Neural cell (in vitro differentiated cells): ENCODE results near the gene SLC10A7.

Experiments used
- EP300 ChIP-seq: fragments of 450-650 bp; conservative IDR thresholded peaks from 2 replicates; pipeline ENCODE4 v1.6.1; 2014; ENCODE audit warnings: antibody characterized with exemption, mild to moderate bottlenecking, moderate library complexity; ENCODE audit not compliant: poor library complexity, severe bottlenecking
- EZH2 ChIP-seq: fragments of 200-600, 300-800 bp; shearing (Covaris generic), sonication (generic); IDR thresholded peaks from 2 replicates; pipeline ENCODE4 v1.6.1; 2014; ENCODE audit warnings: antibody characterized with exemption, low read length, borderline replicate concordance, mild to moderate bottlenecking; ENCODE audit not compliant: insufficient read depth, poor library complexity, severe bottlenecking
- POLR2AphosphoS5 ChIP-seq: IDR thresholded peaks from 2 replicates; pipeline ENCODE4 v1.6.1; 2012
- RAD21 ChIP-seq: fragments of 450-650 bp; conservative IDR thresholded peaks from 2 replicates; pipeline ENCODE4 v1.6.1; 2014; ENCODE audit warnings: antibody characterized with exemption, mild to moderate bottlenecking, moderate library complexity
- SMC3 ChIP-seq: fragments of 450-650 bp; conservative IDR thresholded peaks from 2 replicates; pipeline ENCODE4 v1.6.1; 2014; ENCODE audit warnings: antibody characterized with exemption, mild to moderate bottlenecking, moderate library complexity; ENCODE audit not compliant: poor library complexity
- TAF1 ChIP-seq: IDR thresholded peaks from 2 replicates; pipeline ENCODE4 v1.6.1; 2012; ENCODE audit warnings: low read depth
- TF ChIP-seq, protein P1 (sequence below): fragments of 450-650 bp; IDR thresholded peaks from 2 replicates; pipeline ENCODE4 v1.5.1; 2014; ENCODE audit warnings: antibody characterized with exemption, mild to moderate bottlenecking, moderate library complexity; ENCODE audit not compliant: poor library complexity, severe bottlenecking
- TF ChIP-seq, protein P2 (sequence below): IDR thresholded peaks from 2 replicates; pipeline ENCODE4 v1.6.1; 2012; ENCODE audit warnings: borderline replicate concordance

DNA sequence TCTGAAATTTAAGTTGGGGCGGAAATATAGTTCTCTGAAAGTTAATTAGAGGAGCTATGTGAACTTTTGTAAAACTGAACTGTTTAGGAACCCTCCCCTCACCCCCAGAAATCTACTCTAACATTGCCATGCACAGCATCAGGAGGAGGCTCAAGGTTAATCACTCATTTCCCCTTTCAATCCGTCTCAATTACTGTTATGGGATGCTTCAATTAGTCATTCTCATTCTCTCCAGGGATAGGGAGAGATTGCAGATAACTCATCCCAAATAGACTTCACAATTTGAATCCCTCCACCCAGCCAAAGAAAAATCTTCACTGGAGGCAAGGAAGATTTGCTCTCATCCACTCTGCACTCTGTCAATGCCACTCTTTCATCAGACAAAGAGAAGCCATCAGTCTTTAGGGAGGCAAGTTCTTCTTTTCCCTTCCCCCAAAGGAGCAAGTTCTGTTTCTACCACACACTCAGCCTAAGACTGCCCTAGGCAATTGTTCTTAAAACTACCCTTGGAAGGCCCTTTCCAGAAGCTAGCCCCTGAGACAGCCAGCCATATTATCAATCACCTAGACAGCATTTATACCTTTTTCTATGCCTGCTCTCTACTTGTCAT lies 140.4 kb downstream of the SLC10A7 start:
- TF ChIP-seq, protein P1, sequence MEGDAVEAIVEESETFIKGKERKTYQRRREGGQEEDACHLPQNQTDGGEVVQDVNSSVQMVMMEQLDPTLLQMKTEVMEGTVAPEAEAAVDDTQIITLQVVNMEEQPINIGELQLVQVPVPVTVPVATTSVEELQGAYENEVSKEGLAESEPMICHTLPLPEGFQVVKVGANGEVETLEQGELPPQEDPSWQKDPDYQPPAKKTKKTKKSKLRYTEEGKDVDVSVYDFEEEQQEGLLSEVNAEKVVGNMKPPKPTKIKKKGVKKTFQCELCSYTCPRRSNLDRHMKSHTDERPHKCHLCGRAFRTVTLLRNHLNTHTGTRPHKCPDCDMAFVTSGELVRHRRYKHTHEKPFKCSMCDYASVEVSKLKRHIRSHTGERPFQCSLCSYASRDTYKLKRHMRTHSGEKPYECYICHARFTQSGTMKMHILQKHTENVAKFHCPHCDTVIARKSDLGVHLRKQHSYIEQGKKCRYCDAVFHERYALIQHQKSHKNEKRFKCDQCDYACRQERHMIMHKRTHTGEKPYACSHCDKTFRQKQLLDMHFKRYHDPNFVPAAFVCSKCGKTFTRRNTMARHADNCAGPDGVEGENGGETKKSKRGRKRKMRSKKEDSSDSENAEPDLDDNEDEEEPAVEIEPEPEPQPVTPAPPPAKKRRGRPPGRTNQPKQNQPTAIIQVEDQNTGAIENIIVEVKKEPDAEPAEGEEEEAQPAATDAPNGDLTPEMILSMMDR, result no peak
- TF ChIP-seq RAD21, result no peak
- no peak for TF ChIP-seq EZH2
- no peak for TF ChIP-seq TAF1
- TF ChIP-seq EP300, result no peak
- TF ChIP-seq, protein P2, sequence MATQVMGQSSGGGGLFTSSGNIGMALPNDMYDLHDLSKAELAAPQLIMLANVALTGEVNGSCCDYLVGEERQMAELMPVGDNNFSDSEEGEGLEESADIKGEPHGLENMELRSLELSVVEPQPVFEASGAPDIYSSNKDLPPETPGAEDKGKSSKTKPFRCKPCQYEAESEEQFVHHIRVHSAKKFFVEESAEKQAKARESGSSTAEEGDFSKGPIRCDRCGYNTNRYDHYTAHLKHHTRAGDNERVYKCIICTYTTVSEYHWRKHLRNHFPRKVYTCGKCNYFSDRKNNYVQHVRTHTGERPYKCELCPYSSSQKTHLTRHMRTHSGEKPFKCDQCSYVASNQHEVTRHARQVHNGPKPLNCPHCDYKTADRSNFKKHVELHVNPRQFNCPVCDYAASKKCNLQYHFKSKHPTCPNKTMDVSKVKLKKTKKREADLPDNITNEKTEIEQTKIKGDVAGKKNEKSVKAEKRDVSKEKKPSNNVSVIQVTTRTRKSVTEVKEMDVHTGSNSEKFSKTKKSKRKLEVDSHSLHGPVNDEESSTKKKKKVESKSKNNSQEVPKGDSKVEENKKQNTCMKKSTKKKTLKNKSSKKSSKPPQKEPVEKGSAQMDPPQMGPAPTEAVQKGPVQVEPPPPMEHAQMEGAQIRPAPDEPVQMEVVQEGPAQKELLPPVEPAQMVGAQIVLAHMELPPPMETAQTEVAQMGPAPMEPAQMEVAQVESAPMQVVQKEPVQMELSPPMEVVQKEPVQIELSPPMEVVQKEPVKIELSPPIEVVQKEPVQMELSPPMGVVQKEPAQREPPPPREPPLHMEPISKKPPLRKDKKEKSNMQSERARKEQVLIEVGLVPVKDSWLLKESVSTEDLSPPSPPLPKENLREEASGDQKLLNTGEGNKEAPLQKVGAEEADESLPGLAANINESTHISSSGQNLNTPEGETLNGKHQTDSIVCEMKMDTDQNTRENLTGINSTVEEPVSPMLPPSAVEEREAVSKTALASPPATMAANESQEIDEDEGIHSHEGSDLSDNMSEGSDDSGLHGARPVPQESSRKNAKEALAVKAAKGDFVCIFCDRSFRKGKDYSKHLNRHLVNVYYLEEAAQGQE, result no peak
- no peak for TF ChIP-seq POLR2AphosphoS5
- TF ChIP-seq SMC3, result no peak
